GM10248 (cell line): ENCODE results near the gene NUDT7.

Source experiments
- CTCF ChIA-PET: fragments of 300-600 bp; sonication (Branson Sonifier 250); formaldehyde crosslinking; extraction: SDS; loops from one replicate; lab custom pipeline; 2021; ENCODE audit warnings: antibody characterized with exemption; lab: Yijun Ruan, JAX
- POLR2A ChIA-PET: fragments of 350-650 bp; sonication (Branson Sonifier 250); formaldehyde crosslinking; extraction: SDS; loops from one replicate; lab custom pipeline; 2020; ENCODE audit warnings: antibody characterized with exemption; lab: Yijun Ruan, JAX
- DNase-seq: peaks from one replicate; pipeline ENCODE4 v3.0.0; 2012; ENCODE audit errors: extremely low spot score
- CTCF ChIP-seq: IDR thresholded peaks from 2 replicates; pipeline ENCODE4 v1.5.1; 2012; ENCODE audit warnings: mild to moderate bottlenecking, low read depth; ENCODE audit errors: extremely low read depth, missing control alignments, control extremely low read depth

NUDT7 gene

GRCh38 chr16:77786186-77786847 is 64.0 kb downstream of the NUDT7 start:
- ChIA-PET POLR2A (no interaction called here), CTCF (interaction anchor here (0.8 to 1.8 kb wide), 4 partner anchors 11 to 27 kb away, joined by 3 to 6 read pairs (median 4); no protein-coding TSS in a partner anchor)
- no peak for DNase-seq
- TF ChIP-seq CTCF: no peak

- ChIA-PET POLR2A (no interaction called here), CTCF (no interaction called here)
- no peak for DNase-seq
Measured at GRCh38 chr16:77787452-77787851, 65.1 kb downstream of the NUDT7 start.

GRCh38 chr16:77788181-77789084 is 66.1 kb downstream of the NUDT7 start, which contains the start of gene VAT1L:
Gene VAT1L (plus strand): TSS chr16:77788564. CDS start chr16:77788683, 119 bp downstream.
- TF ChIP-seq CTCF: no peak
- ChIA-PET CTCF (interaction anchor here (1.0 kb wide), 1 partner anchor 16 kb away, joined by 4 read pairs; no protein-coding TSS in a partner anchor), POLR2A (no interaction called here)
- DNase-seq: no peak

More at GRCh38 chr16:77787452-77787851, 65.1 kb downstream of the NUDT7 start:
- no peak for TF ChIP-seq CTCF

GRCh38 chr16:77789085-77790008 is 67.0 kb downstream of the NUDT7 start:
- CTCF ChIA-PET: interaction anchor here (0.8 to 1.1 kb wide), 4 partner anchors 9 to 16 kb away, joined by 3 to 4 read pairs (median 4); no protein-coding TSS in a partner anchor
- DNase-seq: no peak
- POLR2A ChIA-PET: no interaction called here
- TF ChIP-seq CTCF: no peak

GRCh38 chr16:77790009-77790372 is 67.7 kb downstream of the NUDT7 start:
- no peak for DNase-seq
- CTCF ChIA-PET: interaction anchor here (0.8 to 1.1 kb wide), 3 partner anchors 9 to 16 kb away, joined by 3 to 4 read pairs (median 3); no protein-coding TSS in a partner anchor
- no peak for TF ChIP-seq CTCF
- POLR2A ChIA-PET: no interaction called here
